GM06990 (cell line): Measurements from ENCODE around the gene SP7.

Source experiments
- DNase-seq: peaks from one replicate; pipeline ENCODE4 v3.0.0-alpha.2; 2011; ENCODE audit not compliant: insufficient read length; ENCODE audit errors: extremely low read depth
- H3K27me3 ChIP-seq: replicated peaks from 2 replicates; pipeline ENCODE4 v1.6.0; 2011; ENCODE audit warnings: low read length; ENCODE audit not compliant: control insufficient read depth, insufficient read depth
- H3K36me3 ChIP-seq: 2 replicates; pipeline ENCODE4 v1.5.1; 2011; ENCODE audit warnings: low read length; ENCODE audit not compliant: control insufficient read depth, insufficient read depth
- H3K4me3 ChIP-seq: replicated peaks from 2 replicates; pipeline ENCODE4 v1.5.1; 2011; ENCODE audit warnings: low read depth, mild to moderate bottlenecking, control low read depth, low read length
- TF ChIP-seq, protein P1 (sequence below): IDR thresholded peaks from 2 replicates; pipeline ENCODE4 v1.5.1; 2011; ENCODE audit warnings: low read length, control low read depth, mild to moderate bottlenecking, inconsistent platforms; ENCODE audit not compliant: insufficient read depth, poor library complexity, severe bottlenecking

The SP7 gene

DNA sequence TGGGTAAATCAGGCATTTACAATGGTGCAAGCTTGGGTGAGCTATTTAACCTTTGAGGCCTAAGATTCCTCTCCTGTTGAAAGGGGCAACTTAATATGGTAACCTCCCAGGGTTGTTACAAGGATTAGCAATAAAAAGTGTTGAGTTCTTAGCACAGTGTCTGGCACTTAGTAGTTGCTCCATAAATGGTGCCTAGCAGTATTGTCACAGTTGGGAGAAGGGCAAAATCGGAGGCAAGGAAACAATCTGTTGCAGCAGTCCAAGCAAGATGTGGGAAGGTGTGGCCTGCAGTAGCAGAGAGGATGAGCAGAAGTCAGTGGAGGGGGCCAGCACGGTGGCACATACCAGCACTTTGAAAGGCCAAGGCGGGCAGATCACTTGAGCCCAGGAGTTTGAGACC lies 7.3 kb upstream of the SP7 start:
- H3K36me3 ChIP-seq, result no peaks in the 10 kb centered on the region
- DNase-seq, result no peak
- TF ChIP-seq, protein P1, sequence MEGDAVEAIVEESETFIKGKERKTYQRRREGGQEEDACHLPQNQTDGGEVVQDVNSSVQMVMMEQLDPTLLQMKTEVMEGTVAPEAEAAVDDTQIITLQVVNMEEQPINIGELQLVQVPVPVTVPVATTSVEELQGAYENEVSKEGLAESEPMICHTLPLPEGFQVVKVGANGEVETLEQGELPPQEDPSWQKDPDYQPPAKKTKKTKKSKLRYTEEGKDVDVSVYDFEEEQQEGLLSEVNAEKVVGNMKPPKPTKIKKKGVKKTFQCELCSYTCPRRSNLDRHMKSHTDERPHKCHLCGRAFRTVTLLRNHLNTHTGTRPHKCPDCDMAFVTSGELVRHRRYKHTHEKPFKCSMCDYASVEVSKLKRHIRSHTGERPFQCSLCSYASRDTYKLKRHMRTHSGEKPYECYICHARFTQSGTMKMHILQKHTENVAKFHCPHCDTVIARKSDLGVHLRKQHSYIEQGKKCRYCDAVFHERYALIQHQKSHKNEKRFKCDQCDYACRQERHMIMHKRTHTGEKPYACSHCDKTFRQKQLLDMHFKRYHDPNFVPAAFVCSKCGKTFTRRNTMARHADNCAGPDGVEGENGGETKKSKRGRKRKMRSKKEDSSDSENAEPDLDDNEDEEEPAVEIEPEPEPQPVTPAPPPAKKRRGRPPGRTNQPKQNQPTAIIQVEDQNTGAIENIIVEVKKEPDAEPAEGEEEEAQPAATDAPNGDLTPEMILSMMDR, result no peak
- H3K27me3 ChIP-seq, result no peaks in the 10 kb centered on the region; the same call in 1 of the 2 replicates
- H3K4me3 ChIP-seq, result no peak overlapping the region

DNA sequence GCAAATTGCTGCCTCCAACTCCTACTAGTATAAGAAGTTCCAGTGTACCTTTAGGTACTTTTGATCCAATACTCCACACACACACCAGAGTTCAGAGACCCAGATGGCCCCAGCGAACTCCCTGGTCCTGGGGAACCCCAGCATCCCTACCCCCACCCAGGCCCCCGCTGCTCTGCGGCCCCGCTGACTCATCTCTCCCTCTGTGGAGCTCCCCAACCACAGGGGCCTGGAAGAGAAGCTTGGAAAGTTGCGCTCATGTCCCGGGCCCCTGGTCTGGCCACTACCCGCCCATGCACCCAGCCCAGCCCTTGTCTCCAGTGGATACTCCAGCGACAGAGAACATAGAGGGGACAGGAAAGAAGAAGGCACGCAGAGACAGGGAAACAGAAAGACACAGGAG lies 4.2 kb upstream of the SP7 start:
- Histone ChIP-seq H3K27me3 (no peaks in the 10 kb centered on the region; the same call in 1 of the 2 replicates), H3K36me3 (no peaks in the 10 kb centered on the region), H3K4me3 (no peak overlapping the region)
- no peak for DNase-seq
- TF ChIP-seq, protein P1, result no peak

DNA sequence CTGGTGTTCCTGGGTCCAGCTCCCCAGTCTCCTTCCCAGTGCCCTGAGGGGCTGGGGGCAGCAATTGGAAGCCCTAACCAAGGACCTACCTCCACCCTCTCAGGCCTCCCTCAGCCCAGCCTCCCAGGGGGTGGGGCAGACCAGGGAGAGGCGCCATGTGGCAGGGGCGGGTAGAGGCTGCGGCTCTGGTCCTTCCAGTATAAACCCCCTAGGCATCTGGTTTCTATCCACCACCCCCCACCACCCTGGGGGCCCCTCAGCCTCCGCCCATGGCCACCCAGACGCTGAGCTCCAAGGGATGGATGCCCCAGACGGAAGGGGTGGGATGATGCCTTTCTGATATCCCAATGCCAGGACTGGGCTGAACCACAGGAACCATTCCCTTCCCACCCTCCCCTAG lies 2.8 kb upstream of the SP7 start:
- H3K36me3 ChIP-seq, result no peaks in the 10 kb centered on the region
- H3K4me3 ChIP-seq, result no peak overlapping the region
- DNase-seq, result no peak
- H3K27me3 ChIP-seq, result no peaks in the 10 kb centered on the region; the same call in 1 of the 2 replicates
- TF ChIP-seq, protein P1, result no peak

DNA sequence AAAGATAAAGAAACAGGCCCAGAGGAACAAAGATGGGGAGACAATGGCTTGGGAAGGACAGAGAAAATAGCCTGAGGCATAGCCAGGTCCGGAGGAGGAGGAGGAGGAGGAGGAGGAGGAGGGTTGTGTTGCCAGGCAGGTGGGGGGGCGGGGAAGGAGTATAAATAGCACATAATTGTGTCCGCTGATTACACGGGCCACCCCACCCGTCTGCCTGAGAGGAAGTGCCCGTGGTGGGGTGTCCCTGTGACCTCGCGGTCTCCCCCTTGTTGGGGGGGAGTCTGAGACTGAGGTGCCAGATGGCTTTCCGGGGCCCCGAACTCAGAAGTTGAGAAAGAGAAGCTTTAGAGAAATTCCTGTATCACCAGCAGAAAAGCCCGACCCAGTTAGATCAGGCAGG lies 1.9 kb upstream of the SP7 start:
- Histone ChIP-seq H3K27me3 (no peaks in the 10 kb centered on the region; the same call in 1 of the 2 replicates), H3K4me3 (no peak overlapping the region), H3K36me3 (no peaks in the 10 kb centered on the region)
- TF ChIP-seq, protein P1, result no peak
- DNase-seq, result no peak

DNA sequence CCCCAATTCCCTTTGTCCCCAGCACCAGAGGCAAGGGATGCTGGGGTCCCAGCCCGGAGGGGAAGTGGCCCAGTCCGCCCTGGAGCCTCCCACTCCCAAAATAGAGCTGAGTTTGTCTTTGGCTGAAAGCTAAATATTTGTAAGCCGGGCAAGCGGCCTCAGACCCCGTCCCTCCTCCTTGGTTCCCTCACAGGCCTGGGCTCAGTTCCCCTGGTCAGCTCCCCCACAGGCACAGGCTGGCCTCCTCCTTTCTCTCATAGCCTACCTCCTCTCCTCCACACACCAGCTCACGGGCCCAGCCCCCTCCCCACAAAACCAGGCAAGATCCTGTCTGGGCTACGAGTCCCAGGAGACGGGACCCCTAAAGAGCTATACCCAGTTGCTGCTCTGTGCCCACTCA lies 1.3 kb downstream of the SP7 start:
- Histone ChIP-seq H3K4me3 (no peak overlapping the region), H3K36me3 (no peaks in the 10 kb centered on the region), H3K27me3 (no peaks in the 10 kb centered on the region; the same call in none of the 2 replicates)
- TF ChIP-seq, protein P1, result no peak
- no peak for DNase-seq

DNA sequence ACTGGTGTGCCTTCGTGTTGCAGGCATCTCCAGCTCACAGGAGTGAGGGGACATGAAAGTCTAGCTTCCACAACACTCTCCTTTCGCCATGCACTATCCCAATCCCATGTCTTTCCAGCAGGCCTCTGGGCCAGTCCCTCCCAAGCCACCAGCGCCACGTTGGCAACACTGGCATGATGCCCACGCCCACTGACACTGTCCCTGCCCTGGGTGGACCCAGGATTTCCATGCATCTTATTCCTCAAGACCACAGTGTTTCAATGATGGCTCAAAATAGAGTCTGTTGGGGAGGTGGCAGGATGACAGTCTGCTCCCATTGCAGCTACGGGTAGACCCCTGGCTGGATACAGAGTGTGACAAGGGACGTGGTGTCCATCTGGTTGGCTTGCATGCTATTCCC lies 2.3 kb downstream of the SP7 start:
- H3K27me3 ChIP-seq, result no peaks in the 10 kb centered on the region; the same call in none of the 2 replicates

More for the DNA sequence above, 2.3 kb downstream of the SP7 start:
- TF ChIP-seq, protein P1, result no peak
- no peak for DNase-seq
- H3K4me3 ChIP-seq, result no peak overlapping the region
- no peaks in the 10 kb centered on the region for H3K36me3 ChIP-seq
